GM21717 (cell line): Measurements from ENCODE around the gene TLL1.

ENCODE experiments used
- ATAC-seq: cut with Tn5 transposase; IDR thresholded peaks from one replicate; pipeline ENCODE4 v1.9.1; 2021; ENCODE audit warnings: mild to moderate bottlenecking, moderate library complexity; ENCODE audit not compliant: unreplicated experiment

The TLL1 gene

DNA sequence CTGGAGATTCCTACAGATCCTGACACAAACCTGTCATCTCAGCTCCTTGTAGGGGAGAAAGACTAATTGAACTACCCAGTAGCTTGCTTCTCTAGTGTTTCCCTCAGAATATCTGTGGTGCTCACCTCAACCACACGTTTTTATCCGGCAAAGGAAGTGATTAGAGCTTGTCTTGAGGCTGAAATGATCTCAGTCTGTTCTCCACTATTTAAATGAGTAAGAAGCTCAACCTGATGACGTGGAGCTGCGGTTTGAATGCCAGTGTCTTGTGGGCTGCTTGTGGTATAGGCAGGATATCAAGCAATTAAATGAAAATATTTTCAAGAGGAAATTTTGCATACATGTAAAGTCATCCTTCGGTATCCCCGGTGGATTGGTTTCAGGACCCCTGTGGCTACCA is 270.2 kb downstream of the TLL1 start:
- ATAC-seq, result no peak

DNA sequence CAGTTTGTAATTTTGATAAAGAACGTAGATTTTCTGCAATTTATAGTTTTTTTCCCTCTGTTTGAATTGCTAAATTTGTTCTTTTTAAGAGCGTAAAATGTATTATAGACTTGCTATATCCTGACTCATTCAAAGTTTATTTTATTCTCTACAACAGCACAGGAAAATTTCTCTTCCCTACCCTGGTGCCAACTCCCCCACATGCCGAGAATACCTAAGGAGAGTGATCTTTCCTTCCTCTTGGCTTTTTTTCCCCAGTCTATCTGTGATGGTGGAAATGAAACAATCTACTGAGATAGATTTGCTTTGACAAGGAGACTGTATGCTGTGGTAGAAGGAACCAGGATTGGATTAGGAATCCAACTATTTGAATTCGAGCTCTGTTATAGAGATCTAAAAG is 271.6 kb downstream of the TLL1 start:
- no peak for ATAC-seq

DNA sequence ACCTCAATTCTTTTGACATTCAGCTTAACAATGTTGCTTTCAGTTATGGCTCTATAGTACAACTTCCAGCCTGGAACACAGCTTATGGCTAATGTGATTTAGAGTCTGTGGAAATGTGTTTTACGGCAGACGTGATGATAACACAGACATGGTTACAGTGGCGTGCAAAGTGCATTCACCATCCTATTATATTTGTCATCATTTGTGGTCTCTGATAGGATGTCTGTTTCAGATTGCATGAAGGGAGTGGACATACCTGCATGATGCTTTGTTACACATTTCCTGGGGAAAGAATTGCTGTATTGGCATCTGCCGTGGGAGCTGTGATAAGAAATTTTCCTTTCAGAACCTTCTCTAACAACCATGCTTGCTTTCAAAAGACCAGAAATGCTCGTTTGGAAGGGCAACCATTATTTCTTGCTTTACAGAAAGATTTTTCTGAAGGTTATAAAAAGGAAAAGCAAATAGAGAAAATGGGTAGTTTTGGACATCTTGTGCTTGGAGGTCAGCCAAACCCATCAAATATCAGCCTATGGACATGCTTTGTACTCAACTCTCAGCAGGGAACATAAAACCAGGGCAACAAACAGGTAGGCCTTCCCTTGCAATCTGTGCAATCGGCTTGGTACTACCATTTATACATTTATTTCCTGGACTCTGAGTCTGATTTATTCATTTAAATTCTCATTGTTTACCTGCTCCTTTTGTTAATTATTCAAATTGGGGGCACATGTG is 273.9 kb downstream of the TLL1 start:
- ATAC-seq, result no peak
